Testis (tissue), 3 donors: ENCODE results near the gene DRC1. TPM values are rescaled to one million over a fixed set of nuclear protein-coding genes. Genes with fewer than 3 reads are reported as not detected.

ENCODE experiments used
- DNase-seq: peaks from one replicate; pipeline ENCODE4 v3.0.0-alpha.2; 2019
- H3K27ac ChIP-seq, 2 donors: fragments of 200-600 bp; sonication (generic); one replicate each; pipeline ENCODE4 v1.5.1; 2019
- H3K27me3 ChIP-seq: fragments of 200-600 bp; sonication (generic); one replicate; pipeline ENCODE4 v1.5.1; 2019
- H3K36me3 ChIP-seq: fragments of 200-600 bp; sonication (generic); one replicate; pipeline ENCODE4 v1.5.1; 2017; ENCODE audit warnings: low read depth; ENCODE audit errors: missing control alignments
- H3K4me1 ChIP-seq: fragments of 200-600 bp; sonication (generic); one replicate; pipeline ENCODE4 v1.5.1; 2019
- H3K4me3 ChIP-seq, 2 donors: fragments of 200-600 bp; sonication (generic); one replicate each; pipeline ENCODE4 v1.5.1; 2017 to 2019
- H3K9me3 ChIP-seq: fragments of 200-600 bp; sonication (generic); one replicate; pipeline ENCODE4 v1.5.1; 2017
- POLR2A ChIP-seq: fragments of 450-650 bp; IDR thresholded peaks from one replicate; pipeline ENCODE4 v1.6.1; 2017; ENCODE audit warnings: antibody characterized with exemption, mild to moderate bottlenecking, moderate library complexity
- WGBS, 2 donors: methylation state at CpG; one replicate each; pipeline ENCODE4 v1.1.5; 2018; 5-methylcytosine and 5-hydroxymethylcytosine counted together
- intact Hi-C: fragments of 100-400 bp; cut with DNase I; formaldehyde crosslinking; loops from one replicate; pipeline ENCODE4 v1.15.1; 2023; ENCODE audit warnings: low total_unique reads
- polyA plus RNA-seq: library from polyadenylated mRNA; stranded (reverse); fragments of 350-450 nt; fragmentation: Illumina TruSeq; extraction: RNeasy Lipid Tissue Mini Kit (QIAGEN cat#74804); gene quantifications from one replicate; pipeline ENCODE4 v1.2.3, GENCODE V29; 2014; ENCODE audit warnings: low read depth, low replicate concordance; ENCODE audit not compliant: insufficient read depth
- total RNA-seq, 2 donors: library from RNA; depleted of rRNA; stranded (reverse); fragments of >200 nt; gene quantifications; one replicate each; pipeline ENCODE4 v1.2.3, GENCODE V29; 2016
- TF ChIP-seq, protein P1 (sequence below), 3 experiments: fragments of 450-650 bp in 2 of 3; fragments of 200-600 bp in 1 of 3; sonication (generic) in 1 of 3; IDR thresholded peaks; one replicate each; pipeline ENCODE4 v1.5.1; 2016 to 2019; ENCODE audit warnings: antibody characterized with exemption in 3 of 3, mild to moderate bottlenecking in 2 of 3, moderate library complexity in 1 of 3

DRC1 gene
- total and polyA plus RNA-seq, 3 donors from 2014 or later = 8.8 to 67.3 (median 18.7) TPM

DNA sequence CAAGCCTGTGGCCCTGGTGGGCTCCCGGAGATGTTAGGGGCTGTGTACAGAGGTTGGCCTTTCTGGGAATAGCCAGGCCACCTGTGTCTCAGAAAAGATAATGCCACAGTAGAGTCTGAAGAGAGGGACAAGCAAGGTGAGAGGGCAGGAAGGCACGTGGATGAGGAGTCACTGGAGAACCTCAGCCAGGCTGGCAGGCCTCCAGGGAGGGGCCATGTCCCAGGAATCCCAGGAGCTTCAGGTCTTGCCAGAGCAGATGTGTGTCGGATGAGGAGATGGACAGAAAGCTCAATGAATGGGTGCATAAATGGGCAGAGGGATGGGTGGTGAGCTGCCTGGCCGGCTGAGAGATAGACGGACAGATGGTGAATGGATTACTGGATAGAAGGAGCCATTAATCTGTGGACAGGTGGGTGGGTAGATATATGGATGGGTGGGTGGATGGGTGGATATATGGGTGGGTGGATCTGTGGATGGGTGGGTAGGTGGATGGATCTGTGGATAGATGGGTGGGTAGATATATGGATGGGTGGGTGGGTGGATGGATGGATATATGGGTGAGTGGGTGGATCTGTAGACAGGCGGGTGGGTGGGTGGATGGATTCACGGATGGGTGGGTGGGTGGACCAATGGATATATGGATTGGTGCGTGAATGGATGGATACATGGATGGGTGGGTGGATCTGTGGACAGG lies 84.2 kb downstream of the DRC1 start:
- no peak for DNase-seq
- H3K27ac ChIP-seq = no peak overlapping the region
- no peaks in the 10 kb centered on the region for H3K36me3 ChIP-seq
- H3K9me3 ChIP-seq = no peaks in the 10 kb centered on the region
- no peaks in the 10 kb centered on the region for H3K27me3 ChIP-seq
- intact Hi-C loops = no loop called here
- TF ChIP-seq, protein P1, sequence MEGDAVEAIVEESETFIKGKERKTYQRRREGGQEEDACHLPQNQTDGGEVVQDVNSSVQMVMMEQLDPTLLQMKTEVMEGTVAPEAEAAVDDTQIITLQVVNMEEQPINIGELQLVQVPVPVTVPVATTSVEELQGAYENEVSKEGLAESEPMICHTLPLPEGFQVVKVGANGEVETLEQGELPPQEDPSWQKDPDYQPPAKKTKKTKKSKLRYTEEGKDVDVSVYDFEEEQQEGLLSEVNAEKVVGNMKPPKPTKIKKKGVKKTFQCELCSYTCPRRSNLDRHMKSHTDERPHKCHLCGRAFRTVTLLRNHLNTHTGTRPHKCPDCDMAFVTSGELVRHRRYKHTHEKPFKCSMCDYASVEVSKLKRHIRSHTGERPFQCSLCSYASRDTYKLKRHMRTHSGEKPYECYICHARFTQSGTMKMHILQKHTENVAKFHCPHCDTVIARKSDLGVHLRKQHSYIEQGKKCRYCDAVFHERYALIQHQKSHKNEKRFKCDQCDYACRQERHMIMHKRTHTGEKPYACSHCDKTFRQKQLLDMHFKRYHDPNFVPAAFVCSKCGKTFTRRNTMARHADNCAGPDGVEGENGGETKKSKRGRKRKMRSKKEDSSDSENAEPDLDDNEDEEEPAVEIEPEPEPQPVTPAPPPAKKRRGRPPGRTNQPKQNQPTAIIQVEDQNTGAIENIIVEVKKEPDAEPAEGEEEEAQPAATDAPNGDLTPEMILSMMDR (IDR thresholded peaks at IDR 0.05) = no peak
- TF ChIP-seq POLR2A = no peak
- 89 to 91% methylated on average over 8 of the region's 8 CpGs for WGBS, 2 donors
- H3K4me1 ChIP-seq = peaks cover 10% of the 10 kb centered on the region
- no peak overlapping the region for H3K4me3 ChIP-seq

DNA sequence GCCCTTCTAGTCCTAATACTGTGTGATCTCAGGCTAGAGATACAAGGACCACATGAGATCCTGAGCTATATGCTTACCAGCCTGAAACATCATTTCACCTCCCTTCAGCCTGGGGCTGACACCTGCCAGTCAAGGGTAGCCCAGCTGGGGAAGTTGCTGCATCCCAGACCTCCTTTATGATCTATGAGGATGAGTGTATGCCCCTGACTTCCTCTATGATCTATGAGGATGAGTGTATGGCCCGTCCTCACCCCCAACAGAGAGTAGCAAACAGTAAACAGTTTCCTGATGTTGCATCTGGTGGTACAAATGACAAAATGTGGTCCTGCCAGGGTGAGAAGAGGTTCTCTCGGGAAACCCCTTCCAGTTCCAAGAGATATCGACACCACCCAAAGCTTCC lies 85.1 kb downstream of the DRC1 start:
- intact Hi-C loops = no loop called here
- Histone ChIP-seq H3K36me3 (no peaks in the 10 kb centered on the region), H3K27ac (no peak overlapping the region), H3K4me1 (peaks cover 6% of the 10 kb centered on the region), H3K9me3 (no peaks in the 10 kb centered on the region), H3K4me3 (no peak overlapping the region), H3K27me3 (no peaks in the 10 kb centered on the region)
- no peak for TF ChIP-seq POLR2A
- TF ChIP-seq, protein P1 (IDR thresholded peaks at IDR 0.05) = no peak
- 95 to 96% methylated on average over 2 to 3 of the region's 3 CpGs for WGBS, 2 donors
- DNase-seq = no peak

DNA sequence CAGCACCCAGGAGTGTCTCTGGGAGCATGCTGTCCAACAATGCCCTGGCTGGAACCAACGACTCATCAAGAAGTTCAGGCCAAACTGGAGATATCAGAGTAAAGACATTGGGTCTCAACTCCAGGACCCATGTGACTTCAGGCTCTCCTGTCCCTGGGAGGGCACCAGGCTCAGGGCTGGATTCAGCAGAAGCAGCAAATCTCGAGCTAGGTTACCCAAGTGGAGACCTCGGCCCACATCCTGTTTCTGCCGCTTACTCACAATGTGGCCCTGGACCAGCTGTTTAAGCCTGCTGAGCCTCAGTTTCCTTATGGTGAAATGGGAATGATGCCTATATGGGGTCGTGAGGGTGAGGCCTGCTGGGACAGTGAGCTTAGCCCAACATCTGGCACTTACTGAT lies 85.5 kb downstream of the DRC1 start:
- Histone ChIP-seq H3K36me3 (no peaks in the 10 kb centered on the region), H3K4me1 (peaks cover 6% of the 10 kb centered on the region), H3K27ac (no peak overlapping the region), H3K9me3 (no peaks in the 10 kb centered on the region), H3K27me3 (no peaks in the 10 kb centered on the region), H3K4me3 (no peak overlapping the region)
- TF ChIP-seq POLR2A = no peak
- TF ChIP-seq, protein P1 (IDR thresholded peaks at IDR 0.05) = no peak
- no peak for DNase-seq
- WGBS, 2 donors = 79 to 97% methylated on average over 5 of the region's 5 CpGs
- intact Hi-C loops = no loop called here

DNA sequence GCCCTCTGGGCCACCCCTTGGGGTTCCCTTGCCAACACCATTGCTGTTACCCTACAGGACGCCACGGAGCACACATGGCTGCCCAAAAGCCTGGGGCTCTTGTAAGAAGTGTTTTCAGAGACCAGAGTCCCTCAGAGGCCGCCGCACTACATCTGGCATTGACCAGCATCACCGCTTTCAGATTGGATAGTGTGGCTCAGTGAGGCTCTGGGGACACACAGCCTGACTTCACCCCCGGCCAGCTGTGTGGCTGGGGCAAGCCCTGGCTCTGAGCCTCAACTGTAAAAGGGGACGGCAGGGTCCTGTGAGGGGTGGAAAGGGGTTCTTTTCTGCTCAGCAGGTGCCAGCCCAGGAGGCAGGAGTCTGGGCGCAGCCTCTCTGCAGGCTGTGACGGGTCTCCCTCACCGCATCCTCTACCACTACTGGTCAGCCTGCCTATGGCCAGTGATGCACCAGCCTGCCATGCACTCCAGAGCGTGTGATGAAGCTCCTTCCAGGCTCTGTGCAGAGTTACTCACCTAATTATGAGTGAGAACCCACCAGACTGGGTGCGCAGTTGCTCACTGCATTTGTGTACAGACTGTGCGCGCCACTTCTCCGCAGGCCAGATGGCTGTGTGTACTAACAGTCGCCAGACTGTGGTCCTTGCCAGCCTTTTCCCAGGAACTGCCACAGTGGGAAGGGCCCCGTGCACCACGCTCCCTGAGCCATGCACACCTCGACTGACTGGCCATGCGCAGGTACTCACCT lies 86.9 kb downstream of the DRC1 start:
- Histone ChIP-seq H3K4me1 (peaks cover 2% of the 10 kb centered on the region), H3K27me3 (no peaks in the 10 kb centered on the region), H3K4me3 (no peak overlapping the region), H3K9me3 (no peaks in the 10 kb centered on the region), H3K36me3 (no peaks in the 10 kb centered on the region), H3K27ac (no peak overlapping the region)
- intact Hi-C loops = no loop called here
- TF ChIP-seq, protein P1 (IDR thresholded peaks at IDR 0.05) = no peak
- no peak for TF ChIP-seq POLR2A
- 91 to 94% methylated on average over 6 to 20 of the region's 20 CpGs for WGBS, 2 donors
- DNase-seq = no peak
